ENCODE measurements around the gene ZNF799.

GRCh38 chr19:12374026-12374425, 27.0 kb downstream of the ZNF799 start:
- TF ChIP-seq CTCF (IDR thresholded peaks at IDR 0.05) (no peak), POLR2AphosphoS5 (IDR thresholded peaks at IDR 0.05) (no peak)
